ENCODE data around the gene NPC1. TPM values are rescaled to one million over a fixed set of nuclear protein-coding genes. Genes with fewer than 3 reads are reported as not detected.

NPC1 gene
- total RNA-seq, 1 experiment from 2014 or later, result 29.5 TPM

DNA sequence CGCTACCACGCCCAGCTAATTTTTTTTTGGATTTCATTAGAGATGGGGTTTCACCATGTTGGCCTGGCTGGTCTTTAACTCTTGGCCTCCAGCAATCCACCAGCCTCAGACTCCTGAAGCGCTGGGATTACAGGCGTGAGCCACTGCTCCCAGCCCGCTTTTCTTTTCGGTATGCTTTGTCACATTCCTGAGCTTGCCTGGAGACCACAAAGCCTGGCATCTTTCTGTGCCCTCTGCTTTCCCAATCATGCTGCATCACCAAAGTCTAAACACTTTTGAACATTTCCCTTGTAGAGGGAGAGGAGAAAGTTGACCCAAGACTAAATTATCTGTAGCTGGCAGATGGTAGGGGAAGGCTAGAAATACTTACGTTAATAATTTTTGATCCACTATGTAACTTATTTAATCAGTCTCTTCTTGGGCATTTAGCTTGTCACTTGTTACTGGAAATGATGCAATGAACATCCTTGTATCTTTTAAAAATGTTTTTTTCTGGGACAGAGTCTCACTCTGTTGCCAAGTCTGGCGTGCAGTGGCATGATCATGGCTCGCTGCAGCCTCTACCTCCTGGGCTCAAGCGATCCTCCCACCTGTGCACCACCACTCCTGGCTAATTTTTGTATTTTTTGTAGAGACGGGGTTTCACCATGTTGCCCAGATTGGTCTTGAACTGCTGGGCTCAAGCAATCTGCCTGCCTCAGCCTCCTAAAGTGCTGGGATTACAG is 2.7 kb upstream of the NPC1 start:
- ChIA-PET CTCF (no interaction called here), POLR2A (no interaction called here)
- H3K4me3 Mint-ChIP-seq (ENCODE audit: unreplicated experiment), result no peak overlapping the region
- no peak for DNase-seq
- Histone ChIP-seq H3K36me3 (ENCODE audit: control insufficient read depth, insufficient read depth, low read length) (no peaks in the 10 kb centered on the region), H3K9me3 (no peaks in the 10 kb centered on the region), H3K4me1 (no peaks in the 10 kb centered on the region), H3K4me3 (ENCODE audit: low read depth, low read length) (no peak overlapping the region), H3K27me3 (replicated peaks; ENCODE audit: control insufficient read depth, insufficient read depth, low read length) (no peaks in the 10 kb centered on the region)
- H3K36me3 Mint-ChIP-seq (ENCODE audit: insufficient read depth, unreplicated experiment), result peaks cover 6% of the 10 kb centered on the region
- no peaks in the 10 kb centered on the region for H3K4me1 Mint-ChIP-seq (ENCODE audit: low read depth, unreplicated experiment)
- H3K9me3 Mint-ChIP-seq (ENCODE audit: unreplicated experiment), result no peaks in the 10 kb centered on the region
- BruUV-seq (replicated peaks), result no TSS peak
- intact Hi-C loops (cut with micrococcal nuclease; ENCODE audit: unreplicated experiment), result no loop called here
- H3K27ac Mint-ChIP-seq (ENCODE audit: unreplicated experiment), result no peak overlapping the region
- H3K27me3 Mint-ChIP-seq (ENCODE audit: insufficient read depth, unreplicated experiment), result no peaks in the 10 kb centered on the region
- TF ChIP-seq CTCF (IDR thresholded peaks at IDR 0.05; ENCODE audit: insufficient read depth in 1 of 2, low read depth in 1 of 2, low read length in 1 of 2, severe bottlenecking in 1 of 2, unreplicated experiment in 1 of 2), result no peak

DNA sequence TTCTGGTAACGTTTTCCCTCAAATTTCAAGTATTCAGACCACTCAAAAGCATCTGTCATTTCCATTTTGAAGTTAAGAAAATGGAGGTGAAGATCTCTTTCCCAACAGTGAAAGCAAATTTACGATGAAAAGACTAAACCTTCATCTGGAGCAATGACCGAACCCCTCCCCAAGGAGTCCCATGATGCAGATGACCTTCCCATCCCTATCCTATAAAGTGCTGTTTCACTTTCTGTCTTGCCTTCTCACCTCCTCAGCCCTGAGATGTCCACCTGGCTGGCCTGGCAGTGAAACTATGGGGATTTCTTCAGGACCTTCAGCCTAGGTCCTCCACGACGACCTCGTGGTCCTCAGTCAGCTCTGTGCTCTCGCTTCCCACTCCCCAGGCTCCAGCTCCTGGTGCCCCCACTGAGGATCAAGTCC is 925 bp upstream of the NPC1 start:
- Mint-ChIP-seq H3K4me3 (ENCODE audit: unreplicated experiment) (peak overlapping the region; percentile 78), H3K4me1 (ENCODE audit: low read depth, unreplicated experiment) (no peaks in the 10 kb centered on the region), H3K27me3 (ENCODE audit: insufficient read depth, unreplicated experiment) (no peaks in the 10 kb centered on the region), H3K36me3 (ENCODE audit: insufficient read depth, unreplicated experiment) (peaks cover 6% of the 10 kb centered on the region), H3K9me3 (ENCODE audit: unreplicated experiment) (no peaks in the 10 kb centered on the region), H3K27ac (ENCODE audit: unreplicated experiment) (peak overlapping the region; percentile 88)
- intact Hi-C loops (cut with micrococcal nuclease; ENCODE audit: unreplicated experiment), result loop anchor here (1.0 to 2.0 kb wide), 2 partner anchors 14 to 116 kb away; no protein-coding TSS in a partner anchor
- BruUV-seq (replicated peaks), result TSS peak; percentile 54
- Histone ChIP-seq H3K9me3 (no peaks in the 10 kb centered on the region), H3K4me3 (ENCODE audit: low read depth, low read length) (peak overlapping the region; percentile 22), H3K36me3 (ENCODE audit: control insufficient read depth, insufficient read depth, low read length) (no peaks in the 10 kb centered on the region), H3K27me3 (replicated peaks; ENCODE audit: control insufficient read depth, insufficient read depth, low read length) (no peaks in the 10 kb centered on the region), H3K4me1 (no peaks in the 10 kb centered on the region)
- ChIA-PET CTCF (no interaction called here), POLR2A (no interaction called here)
- TF ChIP-seq CTCF (IDR thresholded peaks at IDR 0.05; ENCODE audit: insufficient read depth in 1 of 2, low read depth in 1 of 2, low read length in 1 of 2, severe bottlenecking in 1 of 2, unreplicated experiment in 1 of 2), result no peak
- no peak for DNase-seq

DNA sequence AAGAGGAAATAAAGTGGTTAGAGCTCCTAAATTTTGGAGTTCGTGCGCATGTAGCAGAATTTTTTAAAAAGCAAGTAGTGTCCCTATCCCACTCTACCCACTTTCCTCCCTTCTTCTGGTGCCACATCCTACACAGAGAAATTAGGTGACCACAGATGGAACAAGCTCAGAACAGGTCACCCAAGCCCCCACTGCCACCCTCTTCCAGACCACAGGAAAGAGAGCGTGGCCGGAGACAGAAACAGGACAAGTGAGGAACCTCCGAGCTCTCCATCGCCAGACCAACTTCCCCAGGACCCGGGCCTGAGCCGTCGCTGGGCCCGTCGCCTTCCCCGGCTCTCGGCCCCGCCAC is 433 bp downstream of the NPC1 start:
- no peaks in the 10 kb centered on the region for H3K4me1 ChIP-seq
- ChIA-PET CTCF (interaction anchor here (1.0 kb wide), 1 partner anchor 70 kb away, joined by 3 read pairs; no protein-coding TSS in a partner anchor), POLR2A (no interaction called here)

More for the DNA sequence above, 433 bp downstream of the NPC1 start:
- Mint-ChIP-seq H3K4me1 (ENCODE audit: low read depth, unreplicated experiment) (no peaks in the 10 kb centered on the region), H3K27ac (ENCODE audit: unreplicated experiment) (peak overlapping the region; percentile 88), H3K36me3 (ENCODE audit: insufficient read depth, unreplicated experiment) (peaks cover 6% of the 10 kb centered on the region), H3K4me3 (ENCODE audit: unreplicated experiment) (peak overlapping the region; percentile 78), H3K27me3 (ENCODE audit: insufficient read depth, unreplicated experiment) (no peaks in the 10 kb centered on the region), H3K9me3 (ENCODE audit: unreplicated experiment) (no peaks in the 10 kb centered on the region)
- no peaks in the 10 kb centered on the region for H3K36me3 ChIP-seq (ENCODE audit: control insufficient read depth, insufficient read depth, low read length)
- H3K9me3 ChIP-seq, result no peaks in the 10 kb centered on the region
- no TSS peak for BruUV-seq (replicated peaks)
- no peak for TF ChIP-seq CTCF (IDR thresholded peaks at IDR 0.05; ENCODE audit: insufficient read depth in 1 of 2, low read depth in 1 of 2, low read length in 1 of 2, severe bottlenecking in 1 of 2, unreplicated experiment in 1 of 2)
- no peaks in the 10 kb centered on the region for H3K27me3 ChIP-seq (replicated peaks; ENCODE audit: control insufficient read depth, insufficient read depth, low read length)
- DNase-seq, result no peak
- H3K4me3 ChIP-seq (ENCODE audit: low read depth, low read length), result peak overlapping the region; percentile 80
- intact Hi-C loops (cut with micrococcal nuclease; ENCODE audit: unreplicated experiment), result loop anchor here (1.0 to 2.0 kb wide), 2 partner anchors 13 to 70 kb away; no protein-coding TSS in a partner anchor
